Natural killer cell (primary cell): Measurements from ENCODE around the gene SIRT6. TPM values are rescaled to one million over a fixed set of nuclear protein-coding genes. Genes with fewer than 3 reads are reported as not detected.
"Not testable (repeated sequence)": the region's sequence is repeated elsewhere in the genome, so short reads cannot be mapped to it uniquely, and the experiment has no call there.

ENCODE experiments used
- ATAC-seq, 3 donors: fragments of 150-1000 bp in 2 of 3; fragments of 200-7000 bp in 1 of 3; cut with Tn5 transposase; 1 replicate in 1 of 3; 2 replicates in 2 of 3; pipeline ENCODE4 v1.10.0; 2021; ENCODE audit warnings: mild to moderate bottlenecking in 2 of 3, moderate library complexity in 2 of 3
- DNase-seq, 2 donors: peaks; one replicate each; pipeline versions ENCODE4 v3.0.0 to v3.0.0-alpha.2; 2013 to 2021; ENCODE audit warnings: mixed read lengths in 1 of 2
- H3K27ac ChIP-seq: one replicate; pipeline ENCODE4 v1.5.1; 2013; ENCODE audit warnings: mild to moderate bottlenecking, low read length
- H3K27me3 ChIP-seq: one replicate; pipeline ENCODE4 v1.6.1; 2013; ENCODE audit warnings: low read length; ENCODE audit not compliant: control insufficient read depth, insufficient read depth
- H3K36me3 ChIP-seq: one replicate; pipeline ENCODE4 v1.6.1; 2013; ENCODE audit warnings: low read length; ENCODE audit not compliant: control insufficient read depth, insufficient read depth
- H3K4me1 ChIP-seq: one replicate; pipeline ENCODE4 v1.6.1; 2013; ENCODE audit warnings: low read length; ENCODE audit not compliant: control insufficient read depth, insufficient read depth
- H3K4me3 ChIP-seq: one replicate; pipeline ENCODE4 v1.5.1; 2013; ENCODE audit warnings: low read length
- H3K9me3 ChIP-seq: one replicate; pipeline ENCODE4 v1.6.1; 2013; ENCODE audit warnings: low read length; ENCODE audit not compliant: control insufficient read depth, insufficient read depth
- H3K27ac Mint-ChIP-seq, 2 donors: one replicate each; pipeline ENCODE4 v1.8.0; 2022; ENCODE audit warnings: mild to moderate bottlenecking in 2 of 2, mixed read lengths in 2 of 2, moderate library complexity in 1 of 2
- H3K27me3 Mint-ChIP-seq, 2 donors: one replicate each; pipeline ENCODE4 v1.8.0; 2022; ENCODE audit warnings: low read depth in 2 of 2, mixed read lengths in 2 of 2
- H3K36me3 Mint-ChIP-seq: one replicate; pipeline ENCODE4 v1.8.0; 2022; ENCODE audit warnings: mixed read lengths
- H3K4me1 Mint-ChIP-seq, 2 donors: one replicate each; pipeline ENCODE4 v1.8.0; 2022; ENCODE audit warnings: mixed read lengths in 2 of 2
- H3K4me3 Mint-ChIP-seq: one replicate; pipeline ENCODE4 v1.8.0; 2022; ENCODE audit warnings: mild to moderate bottlenecking, moderate library complexity, mixed read lengths
- H3K9me3 Mint-ChIP-seq, 2 donors: one replicate each; pipeline ENCODE4 v1.8.0; 2022; ENCODE audit warnings: mixed read lengths in 2 of 2
- WGBS: methylation state at CpG from one replicate; pipeline ENCODE4 v1.1.7; 2013; ENCODE audit warnings: missing lambda C conversion rate; ENCODE audit not compliant: insufficient coverage; 5-methylcytosine and 5-hydroxymethylcytosine counted together
- intact Hi-C: fragments of 100-400 bp; cut with micrococcal nuclease; formaldehyde crosslinking; loops from one replicate; pipeline ENCODE4 v1.14.2; 2022
- total RNA-seq, 4 donors: library from RNA; stranded (reverse); fragments of 120-200 nt in 1 of 4; gene quantifications; one replicate each; pipeline versions ENCODE4 v1.2.3 to v1.2.4, GENCODE V29; 2013 to 2022
- TF ChIP-seq, protein P1 (sequence below): fragments of 200-600 bp; IDR thresholded peaks from one replicate; pipeline ENCODE4 v1.8.0; 2022; ENCODE audit warnings: antibody characterized with exemption

SIRT6 gene
- 10 to 100 TPM; 29.5 to 37.4 (median 30.5) TPM for total RNA-seq
- 8.0 TPM for total RNA-seq (2013)

- Mint-ChIP-seq H3K9me3 (no peaks in the 10 kb centered on the region), H3K27ac (peak within 1 kb of the TSS; percentile 95 to 99), H3K4me1 (peaks cover 22 to 43% of the 10 kb centered on the region in 2 donors), H3K36me3 (no peaks in the 10 kb centered on the region), H3K27me3 (peaks cover 0 to 4% of the 10 kb centered on the region in 2 donors), H3K4me3 (peak within 1 kb of the TSS; percentile 98)
- under 1% methylated on average over 58 of the region's 58 CpGs for WGBS
- intact Hi-C loops = no loop called here
- H3K4me3 ChIP-seq = peak within 1 kb of the TSS; percentile 84
- H3K36me3 ChIP-seq = no peaks in the 10 kb centered on the region
- TF ChIP-seq, protein P1, sequence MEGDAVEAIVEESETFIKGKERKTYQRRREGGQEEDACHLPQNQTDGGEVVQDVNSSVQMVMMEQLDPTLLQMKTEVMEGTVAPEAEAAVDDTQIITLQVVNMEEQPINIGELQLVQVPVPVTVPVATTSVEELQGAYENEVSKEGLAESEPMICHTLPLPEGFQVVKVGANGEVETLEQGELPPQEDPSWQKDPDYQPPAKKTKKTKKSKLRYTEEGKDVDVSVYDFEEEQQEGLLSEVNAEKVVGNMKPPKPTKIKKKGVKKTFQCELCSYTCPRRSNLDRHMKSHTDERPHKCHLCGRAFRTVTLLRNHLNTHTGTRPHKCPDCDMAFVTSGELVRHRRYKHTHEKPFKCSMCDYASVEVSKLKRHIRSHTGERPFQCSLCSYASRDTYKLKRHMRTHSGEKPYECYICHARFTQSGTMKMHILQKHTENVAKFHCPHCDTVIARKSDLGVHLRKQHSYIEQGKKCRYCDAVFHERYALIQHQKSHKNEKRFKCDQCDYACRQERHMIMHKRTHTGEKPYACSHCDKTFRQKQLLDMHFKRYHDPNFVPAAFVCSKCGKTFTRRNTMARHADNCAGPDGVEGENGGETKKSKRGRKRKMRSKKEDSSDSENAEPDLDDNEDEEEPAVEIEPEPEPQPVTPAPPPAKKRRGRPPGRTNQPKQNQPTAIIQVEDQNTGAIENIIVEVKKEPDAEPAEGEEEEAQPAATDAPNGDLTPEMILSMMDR = no peak
- H3K4me1 ChIP-seq = peaks cover 37% of the 10 kb centered on the region
- DNase-seq = peak; percentile 93 to 99
- no peaks in the 10 kb centered on the region for H3K9me3 ChIP-seq
- peak; percentile 95 to 96 (median 95) for ATAC-seq
- peak within 1 kb of the TSS; percentile 67 for H3K27ac ChIP-seq
- H3K27me3 ChIP-seq = no peaks in the 10 kb centered on the region
These were observed at the start of gene SIRT6, which contains the start of gene ANKRD24 for GRCh38 chr19:4182084-4182810. SIRT6 (minus strand) TSS chr19:4182563; CDS start chr19:4182539, 24 bp downstream. ANKRD24 (plus strand) TSS chr19:4182689; CDS start chr19:4186426, 3,737 bp downstream.

GRCh38 chr19:4232139-4232538, 49.8 kb upstream of the SIRT6 start:
- DNase-seq, H3K27ac Mint-ChIP-seq, ATAC-seq, H3K36me3 Mint-ChIP-seq, H3K9me3 Mint-ChIP-seq, intact Hi-C loops, H3K36me3 ChIP-seq, H3K4me3 Mint-ChIP-seq, H3K27ac ChIP-seq, H3K27me3 ChIP-seq, H3K9me3 ChIP-seq, H3K4me3 ChIP-seq, H3K4me1 Mint-ChIP-seq, H3K27me3 Mint-ChIP-seq: not testable (repeated sequence)
- WGBS = 88% methylated on average over 5 of the region's 5 CpGs
- peaks cover 10% of the 10 kb centered on the region for H3K4me1 ChIP-seq

DNA sequence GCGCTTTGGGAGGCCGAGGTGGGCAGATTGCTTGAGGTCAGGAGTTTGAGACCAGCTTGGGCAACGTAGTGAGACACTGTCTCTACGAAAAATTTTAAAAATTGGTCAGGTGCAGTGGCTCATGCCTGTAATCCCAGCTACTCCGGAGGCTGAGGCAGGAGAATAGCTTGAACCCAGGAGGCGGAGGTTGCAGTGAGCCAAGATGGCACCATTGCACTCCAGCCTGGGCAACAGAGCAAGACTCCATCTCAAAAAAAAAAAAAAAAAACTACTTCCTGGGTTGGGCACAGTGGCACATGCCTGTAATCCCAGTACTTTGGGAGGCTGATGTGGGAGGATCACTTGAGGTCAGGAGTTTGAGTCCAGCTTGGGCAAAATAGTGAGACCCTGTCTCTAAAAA, 49.2 kb upstream of the SIRT6 start:
- H3K4me3 Mint-ChIP-seq, H3K4me1 Mint-ChIP-seq, H3K4me3 ChIP-seq, H3K9me3 Mint-ChIP-seq, H3K36me3 Mint-ChIP-seq, H3K27ac Mint-ChIP-seq, H3K27me3 Mint-ChIP-seq, ATAC-seq, H3K9me3 ChIP-seq, DNase-seq, intact Hi-C loops, H3K27ac ChIP-seq, H3K36me3 ChIP-seq, H3K27me3 ChIP-seq: not testable (repeated sequence)
- 94% methylated on average over 6 of the region's 6 CpGs for WGBS
- peaks cover 10% of the 10 kb centered on the region for H3K4me1 ChIP-seq

- H3K9me3 ChIP-seq, intact Hi-C loops, ATAC-seq, H3K36me3 ChIP-seq, H3K4me3 Mint-ChIP-seq, H3K27ac ChIP-seq, H3K27me3 ChIP-seq, DNase-seq, H3K36me3 Mint-ChIP-seq, H3K4me1 Mint-ChIP-seq, H3K27me3 Mint-ChIP-seq, H3K4me3 ChIP-seq, H3K9me3 Mint-ChIP-seq, H3K27ac Mint-ChIP-seq: not testable (repeated sequence)
- WGBS = 86% methylated on average over 6 of the region's 6 CpGs
- peaks cover 10% of the 10 kb centered on the region for H3K4me1 ChIP-seq
These were observed 47.9 kb upstream of the SIRT6 start for GRCh38 chr19:4230237-4230636.
